Thyroid gland (tissue), 4 donors: ENCODE measurements around the gene ZNF672.

Experiments used
- POLR2A ChIP-seq, 2 donors: fragments of 450-650 bp; IDR thresholded peaks; one replicate each; pipeline ENCODE4 v1.6.1; 2017; ENCODE audit warnings: antibody characterized with exemption in 2 of 2, mild to moderate bottlenecking in 2 of 2, moderate library complexity in 1 of 2
- TF ChIP-seq, protein P1 (sequence below), 6 experiments: fragments of 200-600 bp in 3 of 6; fragments of 450-650 bp in 3 of 6; sonication (generic) in 3 of 6; IDR thresholded peaks; one replicate each; pipeline ENCODE4 v1.5.1; 2016 to 2019; ENCODE audit warnings: antibody characterized with exemption in 6 of 6, mild to moderate bottlenecking in 2 of 6, inconsistent platforms in 1 of 6, moderate library complexity in 1 of 6

DNA sequence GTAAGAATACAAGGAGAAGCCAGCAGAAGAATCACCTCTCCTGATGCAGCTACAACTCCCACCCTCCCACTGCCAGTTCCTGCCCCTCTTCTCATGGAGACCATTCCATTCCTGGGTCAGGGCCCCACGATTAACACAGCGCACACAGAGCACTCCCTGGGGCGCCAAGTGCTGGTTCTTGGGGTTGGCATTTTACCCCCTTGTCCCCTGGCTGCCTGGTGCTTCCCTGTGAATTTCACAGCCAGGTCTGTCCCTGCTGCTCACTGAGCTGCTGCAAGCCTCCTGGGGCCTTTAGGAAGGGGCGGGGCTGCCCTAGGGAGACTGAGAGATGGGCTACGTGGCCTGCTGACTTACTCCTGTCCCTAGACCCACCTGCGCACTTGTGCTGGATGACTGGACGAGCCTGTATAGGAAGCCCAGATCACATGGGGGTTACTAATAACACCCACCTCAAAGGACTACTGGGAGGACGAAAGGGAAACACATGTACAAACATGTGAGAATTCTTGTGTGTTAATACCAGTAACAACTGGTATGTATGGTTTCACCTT is 4.8 kb downstream of the ZNF672 start:
- TF ChIP-seq, protein P1, sequence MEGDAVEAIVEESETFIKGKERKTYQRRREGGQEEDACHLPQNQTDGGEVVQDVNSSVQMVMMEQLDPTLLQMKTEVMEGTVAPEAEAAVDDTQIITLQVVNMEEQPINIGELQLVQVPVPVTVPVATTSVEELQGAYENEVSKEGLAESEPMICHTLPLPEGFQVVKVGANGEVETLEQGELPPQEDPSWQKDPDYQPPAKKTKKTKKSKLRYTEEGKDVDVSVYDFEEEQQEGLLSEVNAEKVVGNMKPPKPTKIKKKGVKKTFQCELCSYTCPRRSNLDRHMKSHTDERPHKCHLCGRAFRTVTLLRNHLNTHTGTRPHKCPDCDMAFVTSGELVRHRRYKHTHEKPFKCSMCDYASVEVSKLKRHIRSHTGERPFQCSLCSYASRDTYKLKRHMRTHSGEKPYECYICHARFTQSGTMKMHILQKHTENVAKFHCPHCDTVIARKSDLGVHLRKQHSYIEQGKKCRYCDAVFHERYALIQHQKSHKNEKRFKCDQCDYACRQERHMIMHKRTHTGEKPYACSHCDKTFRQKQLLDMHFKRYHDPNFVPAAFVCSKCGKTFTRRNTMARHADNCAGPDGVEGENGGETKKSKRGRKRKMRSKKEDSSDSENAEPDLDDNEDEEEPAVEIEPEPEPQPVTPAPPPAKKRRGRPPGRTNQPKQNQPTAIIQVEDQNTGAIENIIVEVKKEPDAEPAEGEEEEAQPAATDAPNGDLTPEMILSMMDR (IDR thresholded peaks at IDR 0.05): no peak
- no peak for TF ChIP-seq POLR2A (IDR thresholded peaks at IDR 0.05)
